Vagina (tissue), 2 donors: ENCODE data around the gene EFEMP2. TPM values are rescaled to one million over a fixed set of nuclear protein-coding genes. Genes with fewer than 3 reads are reported as not detected.
"Not testable (repeated sequence)": the region's sequence is repeated elsewhere in the genome, so short reads cannot be mapped to it uniquely, and the experiment has no call there.

Experiments
- DNase-seq, 2 donors: peaks; one replicate each; pipeline ENCODE4 v3.0.0-alpha.2; 2017; ENCODE audit errors: extremely low spot score in 2 of 2
- H3K27ac ChIP-seq: fragments of 200-600 bp; sonication (generic); one replicate; pipeline ENCODE4 v1.5.1; 2019
- H3K27me3 ChIP-seq: fragments of 200-600 bp; sonication (generic); one replicate; pipeline ENCODE4 v1.5.1; 2019
- H3K36me3 ChIP-seq, 2 donors: fragments of 200-600 bp; sonication (generic); one replicate each; pipeline ENCODE4 v1.5.1; 2017 to 2019
- H3K4me1 ChIP-seq: fragments of 200-600 bp; sonication (generic); one replicate; pipeline ENCODE4 v1.5.1; 2019
- H3K4me3 ChIP-seq, 2 donors: fragments of 200-600 bp; sonication (generic); 1 replicate in 1 of 2; 2 replicates in 1 of 2; pipeline ENCODE4 v1.5.1; 2016 to 2019
- H3K9me3 ChIP-seq: fragments of 200-600 bp; sonication (generic); one replicate; pipeline ENCODE4 v1.5.1; 2019
- CTCF ChIP-seq, 3 experiments: fragments of 450-650 bp in 2 of 3; fragments of 200-600 bp in 1 of 3; sonication (generic) in 1 of 3; IDR thresholded peaks; one replicate each; pipeline ENCODE4 v1.5.1; 2017 to 2019; ENCODE audit warnings: antibody characterized with exemption in 3 of 3, mild to moderate bottlenecking in 2 of 3, moderate library complexity in 2 of 3
- POLR2A ChIP-seq, 2 donors: fragments of 450-650 bp; IDR thresholded peaks; one replicate each; pipeline ENCODE4 v1.6.1; 2017; ENCODE audit warnings: antibody characterized with exemption in 2 of 2, mild to moderate bottlenecking in 2 of 2, moderate library complexity in 2 of 2
- POLR2AphosphoS5 ChIP-seq, 2 donors: sonication (generic); formaldehyde crosslinking; IDR thresholded peaks; one replicate each; pipeline ENCODE4 v1.9.0; 2017; ENCODE audit warnings: antibody characterized with exemption in 2 of 2, mild to moderate bottlenecking in 2 of 2, low read depth in 1 of 2; ENCODE audit not compliant: insufficient read depth in 1 of 2
- intact Hi-C: fragments of 100-400 bp; cut with DNase I; formaldehyde crosslinking; loops from one replicate; pipeline ENCODE4 v1.15.1; 2023
- total RNA-seq: library from RNA; depleted of rRNA; stranded (reverse); fragments of >200 nt; gene quantifications from one replicate; pipeline ENCODE4 v1.2.3, GENCODE V29; 2016

EFEMP2 gene
- total RNA-seq, 1 donor from 2014 or later, result 57.9 TPM

DNA sequence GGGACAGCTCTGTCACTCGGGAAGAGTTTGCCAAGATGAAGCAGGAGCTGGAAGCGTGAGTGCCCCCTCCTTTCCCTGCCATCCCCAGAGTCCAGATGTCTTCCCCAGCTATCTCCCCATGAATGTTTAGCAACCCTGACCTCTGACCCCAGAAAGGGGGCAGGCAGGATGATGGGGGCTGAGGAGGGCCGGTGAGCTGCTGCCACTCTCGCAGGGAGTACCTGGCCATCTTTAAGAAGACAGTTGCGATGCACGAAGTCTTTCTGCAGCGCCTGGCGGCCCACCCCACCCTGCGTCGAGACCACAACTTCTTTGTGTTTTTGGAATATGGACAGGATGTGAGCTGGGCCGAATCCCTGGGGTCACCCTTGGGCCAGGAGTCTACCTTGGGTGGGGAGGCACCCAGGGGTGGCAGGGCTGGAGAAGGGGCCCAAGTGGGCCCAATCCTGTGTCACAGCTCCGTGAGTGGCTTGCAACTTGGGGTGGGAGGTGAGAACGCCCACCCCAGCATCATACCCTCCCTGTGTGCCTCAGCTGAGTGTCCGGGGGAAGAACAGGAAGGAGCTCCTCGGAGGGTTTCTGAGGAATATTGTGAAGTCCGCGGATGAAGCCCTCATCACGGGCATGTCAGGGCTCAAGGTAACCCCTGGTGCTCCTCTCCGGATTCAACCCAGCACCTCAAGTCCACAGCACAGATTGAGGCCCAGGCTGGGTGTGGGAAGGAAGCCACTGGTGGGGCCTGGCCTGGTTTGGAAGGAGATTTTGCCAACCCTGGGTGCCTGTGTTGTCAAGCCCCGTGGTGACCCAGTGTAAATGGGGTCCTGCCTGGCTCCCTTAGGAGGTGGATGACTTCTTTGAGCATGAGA, 22.1 kb downstream of the EFEMP2 start:
- Histone ChIP-seq H3K27ac (no peak overlapping the region), H3K27me3 (no peaks in the 10 kb centered on the region), H3K4me1 (peaks cover 4% of the 10 kb centered on the region), H3K9me3 (no peaks in the 10 kb centered on the region), H3K36me3 (peaks cover 0 to 41% of the 10 kb centered on the region in 2 donors), H3K4me3 (no peak overlapping the region)
- intact Hi-C loops, result no loop called here
- TF ChIP-seq CTCF (IDR thresholded peaks at IDR 0.05) (no peak), POLR2A (IDR thresholded peaks at IDR 0.05) (no peak), POLR2AphosphoS5 (IDR thresholded peaks at IDR 0.05; ENCODE audit: insufficient read depth in 1 of 2, low read depth in 1 of 2) (no peak)
- DNase-seq, result no peak

DNA sequence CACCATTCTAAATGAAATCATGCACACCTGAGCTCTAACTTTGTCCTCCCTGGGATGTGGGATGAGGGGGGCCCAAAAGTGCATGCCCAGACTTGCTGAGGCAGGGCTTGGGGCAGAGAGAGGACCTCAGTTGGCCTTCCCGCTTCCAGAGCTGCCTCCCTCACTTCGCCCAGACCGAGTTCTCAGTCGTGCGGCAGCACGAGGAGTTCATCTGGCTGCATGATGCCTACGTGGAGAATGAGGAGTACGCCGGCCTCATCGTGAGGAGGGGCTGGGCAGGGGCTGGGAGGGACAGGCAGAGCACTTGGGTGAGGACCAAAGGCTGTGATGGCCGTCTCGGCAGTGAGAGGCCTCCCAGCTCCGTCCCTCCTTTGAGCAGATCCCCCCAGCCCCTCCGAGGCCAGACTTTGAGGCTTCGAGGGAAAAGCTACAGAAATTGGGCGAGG, 22.8 kb downstream of the EFEMP2 start:
- Histone ChIP-seq H3K4me3 (no peak overlapping the region), H3K9me3 (no peaks in the 10 kb centered on the region), H3K4me1 (no peaks in the 10 kb centered on the region), H3K27ac (no peak overlapping the region), H3K36me3 (peaks cover 0 to 34% of the 10 kb centered on the region in 2 donors), H3K27me3 (no peaks in the 10 kb centered on the region)
- DNase-seq, result no peak
- intact Hi-C loops, result loop anchor here (10.0 kb wide), 1 partner anchor 1835 kb away; no protein-coding TSS in a partner anchor
- no peak for TF ChIP-seq POLR2AphosphoS5 (IDR thresholded peaks at IDR 0.05; ENCODE audit: insufficient read depth in 1 of 2, low read depth in 1 of 2)
- TF ChIP-seq POLR2A (IDR thresholded peaks at IDR 0.05), result no peak
- TF ChIP-seq CTCF (IDR thresholded peaks at IDR 0.05), result no peak

- TF ChIP-seq POLR2AphosphoS5 (IDR thresholded peaks at IDR 0.05; ENCODE audit: insufficient read depth in 1 of 2, low read depth in 1 of 2), result no peak
- no peak for TF ChIP-seq CTCF (IDR thresholded peaks at IDR 0.05)
- no peak for TF ChIP-seq POLR2A (IDR thresholded peaks at IDR 0.05)
- H3K36me3 ChIP-seq, result peaks cover 0 to 30% of the 10 kb centered on the region in 2 donors
- H3K9me3 ChIP-seq, result no peaks in the 10 kb centered on the region
- H3K4me1 ChIP-seq, result no peaks in the 10 kb centered on the region
- no peak for DNase-seq
- no peaks in the 10 kb centered on the region for H3K27me3 ChIP-seq
- H3K27ac ChIP-seq, result no peak overlapping the region
- intact Hi-C loops, result loop anchor here (10.0 kb wide), 1 partner anchor 1835 kb away; no protein-coding TSS in a partner anchor
- no peak overlapping the region for H3K4me3 ChIP-seq
Observed at GRCh38 chr11:65849366-65849765, 23.2 kb downstream of the EFEMP2 start.

DNA sequence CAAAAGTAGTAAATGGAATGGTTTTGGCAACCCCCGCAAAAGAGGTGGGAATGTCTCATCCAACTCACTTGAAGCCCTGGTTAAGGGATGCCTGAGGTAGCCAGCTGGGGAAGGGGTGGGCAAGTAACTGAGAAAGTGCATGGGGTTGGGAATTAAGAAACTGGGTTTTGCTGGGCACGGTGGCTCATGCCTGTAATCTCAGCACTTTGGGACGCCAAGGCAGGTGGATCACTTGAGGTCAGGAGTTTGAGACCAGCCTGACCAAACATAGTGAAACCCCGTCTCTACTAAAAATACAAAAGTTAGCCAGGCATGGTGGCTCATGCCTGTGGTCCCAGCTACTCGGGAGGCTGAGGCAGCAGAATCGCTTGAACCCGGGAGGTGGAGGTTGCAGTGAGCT, 23.9 kb downstream of the EFEMP2 start:
- DNase-seq, H3K4me3 ChIP-seq, H3K4me1 ChIP-seq, H3K27me3 ChIP-seq, H3K9me3 ChIP-seq, H3K27ac ChIP-seq: not testable (repeated sequence)
- intact Hi-C loops, result loop anchor here (10.0 kb wide), 1 partner anchor 1834 kb away; no protein-coding TSS in a partner anchor
- H3K36me3 ChIP-seq, result peaks cover 0 to 23% of the 10 kb centered on the region in 2 donors

GRCh38 chr11:65847746-65848145, 24.9 kb downstream of the EFEMP2 start:
- intact Hi-C loops, result loop anchor here (10.0 kb wide), 1 partner anchor 1833 kb away; no protein-coding TSS in a partner anchor
- H3K27ac ChIP-seq, result no peak overlapping the region
- no peaks in the 10 kb centered on the region for H3K4me1 ChIP-seq
- no peak for TF ChIP-seq POLR2A (IDR thresholded peaks at IDR 0.05)
- TF ChIP-seq CTCF (IDR thresholded peaks at IDR 0.05), result no peak
- no peak for TF ChIP-seq POLR2AphosphoS5 (IDR thresholded peaks at IDR 0.05; ENCODE audit: insufficient read depth in 1 of 2, low read depth in 1 of 2)
- H3K27me3 ChIP-seq, result no peaks in the 10 kb centered on the region
- H3K36me3 ChIP-seq, result peaks cover 0 to 14% of the 10 kb centered on the region in 2 donors
- no peaks in the 10 kb centered on the region for H3K9me3 ChIP-seq
- H3K4me3 ChIP-seq, result no peak overlapping the region
- no peak for DNase-seq
